Hepatocyte (in vitro differentiated cells): Measurements from ENCODE around the gene NOL11. TPM values are rescaled to one million over a fixed set of nuclear protein-coding genes. Genes with fewer than 3 reads are reported as not detected.
"Not testable (repeated sequence)": the region's sequence is repeated elsewhere in the genome, so short reads cannot be mapped to it uniquely, and the experiment has no call there.

Source experiments
- DNase-seq: peaks from one replicate; pipeline ENCODE4 v3.0.0-alpha.2; 2016; ENCODE audit warnings: low spot score
- H2AFZ ChIP-seq: fragments of 200-600 bp; sonication (generic); 2 replicates; pipeline ENCODE4 v1.6.0; 2016; ENCODE audit warnings: antibody characterized with exemption, mild to moderate bottlenecking
- H3K27ac ChIP-seq: fragments of 200-600 bp; sonication (generic); 2 replicates; pipeline ENCODE4 v1.5.1; 2016; ENCODE audit warnings: mild to moderate bottlenecking
- H3K27me3 ChIP-seq: fragments of 200-600 bp; sonication (generic); 2 replicates; pipeline ENCODE4 v1.6.1; 2016
- H3K36me3 ChIP-seq: fragments of 200-600 bp; sonication (generic); replicated peaks from 2 replicates; pipeline ENCODE4 v1.5.1; 2016; ENCODE audit warnings: low read depth; ENCODE audit not compliant: insufficient read depth
- H3K4me1 ChIP-seq: fragments of 200-600 bp; sonication (generic); 2 replicates; pipeline ENCODE4 v1.5.1; 2016; ENCODE audit warnings: mild to moderate bottlenecking, moderate library complexity; ENCODE audit not compliant: insufficient read depth
- H3K4me2 ChIP-seq: fragments of 200-600 bp; sonication (generic); 2 replicates; pipeline ENCODE4 v1.6.0; 2016
- H3K4me3 ChIP-seq: fragments of 200-600 bp; sonication (generic); 2 replicates; pipeline ENCODE4 v1.5.1; 2016; ENCODE audit warnings: mild to moderate bottlenecking
- H3K79me2 ChIP-seq: fragments of 200-600 bp; sonication (generic); 2 replicates; pipeline ENCODE4 v1.6.0; 2017; ENCODE audit warnings: mild to moderate bottlenecking
- H3K9me2 ChIP-seq: fragments of 200-600 bp; sonication (generic); replicated peaks from 2 replicates; pipeline ENCODE4 v1.6.0; 2017; ENCODE audit warnings: mild to moderate bottlenecking; ENCODE audit not compliant: insufficient read depth
- H3K9me3 ChIP-seq: fragments of 200-600 bp; sonication (generic); 2 replicates; pipeline ENCODE4 v1.5.1; 2016; ENCODE audit warnings: low read depth, mild to moderate bottlenecking
- H4K20me1 ChIP-seq: fragments of 200-600 bp; sonication (generic); 2 replicates; pipeline ENCODE4 v1.6.0; 2016; ENCODE audit warnings: mild to moderate bottlenecking; ENCODE audit not compliant: insufficient read depth, poor library complexity, severe bottlenecking
- CTCF ChIP-seq: fragments of 200-600 bp; sonication (generic); IDR thresholded peaks from 2 replicates; pipeline ENCODE4 v1.5.1; 2016; ENCODE audit warnings: antibody characterized with exemption, mild to moderate bottlenecking; ENCODE audit not compliant: poor library complexity
- EZH2 ChIP-seq: fragments of 200-600 bp; sonication (generic); IDR thresholded peaks from 2 replicates; pipeline ENCODE4 v1.6.1; 2016; ENCODE audit warnings: antibody characterized with exemption, mild to moderate bottlenecking, borderline replicate concordance
- EZH2phosphoT487 ChIP-seq: fragments of 200-600 bp; sonication (generic); IDR thresholded peaks from one replicate; pipeline ENCODE4 v1.6.1; 2018; ENCODE audit warnings: antibody characterized with exemption, mild to moderate bottlenecking, low read depth, moderate library complexity; ENCODE audit not compliant: unreplicated experiment, severe bottlenecking
- WGBS: methylation state at CpG from one replicate; pipeline ENCODE4 v1.1.6; 2016; ENCODE audit warnings: low lambda C conversion rate; ENCODE audit errors: missing lambda C conversion rate; 5-methylcytosine and 5-hydroxymethylcytosine counted together
- polyA plus RNA-seq: library from polyadenylated mRNA; unstranded; fragments of >200 nt; fragmentation: Nextera tagmentation; extraction: Ambion mirVana; gene quantifications from 2 replicates; pipeline ENCODE4 v1.2.1, GENCODE V29; 2016
- total RNA-seq: library from RNA; depleted of rRNA; stranded (reverse); fragments of >200 nt; gene quantifications from 2 replicates; pipeline ENCODE4 v1.2.3, GENCODE V29; 2014

NOL11 gene
- total and polyA plus RNA-seq, 2 experiments from 2014 or later = 23.7 to 35.7 TPM

- no peaks in the 10 kb centered on the region for H4K20me1 ChIP-seq
- no peak overlapping the region for H3K4me2 ChIP-seq
- no peak overlapping the region for H3K27ac ChIP-seq
- no peaks in the 10 kb centered on the region for H3K9me3 ChIP-seq
- no peak overlapping the region for H2AFZ ChIP-seq
- no peaks in the 10 kb centered on the region for H3K4me1 ChIP-seq
- no peaks in the 10 kb centered on the region for H3K79me2 ChIP-seq
- H3K27me3 ChIP-seq = no peaks in the 10 kb centered on the region
- no peak for DNase-seq
- WGBS = 77% methylated on average over 4 of the region's 4 CpGs
- no peaks in the 10 kb centered on the region for H3K9me2 ChIP-seq
- no peaks in the 10 kb centered on the region for H3K36me3 ChIP-seq
- no peak for TF ChIP-seq EZH2phosphoT487
- H3K4me3 ChIP-seq = no peak overlapping the region
These were observed 20.8 kb upstream of the NOL11 start for GRCh38 chr17:67696853-67697498.

DNA sequence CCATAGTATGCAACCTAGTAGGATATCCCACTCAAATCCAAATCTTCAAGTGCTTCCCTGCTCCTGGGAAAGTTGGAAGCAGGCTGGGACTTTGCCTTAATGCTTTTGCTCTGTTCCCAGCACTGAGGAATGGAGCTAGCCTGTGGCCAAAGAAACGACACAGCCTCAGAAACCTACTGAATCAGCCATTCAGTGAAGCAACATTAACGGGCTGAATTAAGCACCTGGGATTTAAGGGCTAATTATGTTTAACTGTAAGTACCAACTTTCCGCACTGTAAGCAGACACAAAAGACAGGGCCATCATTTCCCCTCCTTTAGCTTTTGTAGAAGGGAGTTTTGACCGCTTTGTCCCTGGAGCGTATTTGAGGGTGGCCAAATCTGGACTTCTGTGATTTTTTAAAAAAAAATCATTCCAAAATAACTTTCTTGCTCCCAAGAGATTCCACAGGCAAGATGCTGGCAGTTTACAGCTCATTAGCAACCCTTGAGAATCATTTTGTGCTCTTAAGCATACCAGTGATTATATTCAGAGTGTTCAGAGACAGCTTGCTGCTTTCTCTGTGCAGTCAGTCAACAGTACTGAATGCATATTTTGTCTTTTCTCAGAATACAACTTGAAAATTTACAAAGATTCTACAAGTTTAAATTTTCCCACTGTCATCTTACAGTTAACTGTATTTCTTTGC lies 17.6 kb upstream of the NOL11 start:
- 81% methylated on average over 5 of the region's 5 CpGs for WGBS

GRCh38 chr17:67700725-67701119 lies 17.0 kb upstream of the NOL11 start:
- no peaks in the 10 kb centered on the region for H3K27me3 ChIP-seq
- H3K36me3 ChIP-seq = no peaks in the 10 kb centered on the region
- H3K4me1 ChIP-seq = no peaks in the 10 kb centered on the region
- H3K4me2 ChIP-seq = no peak overlapping the region
- H2AFZ ChIP-seq = no peak overlapping the region
- no peak overlapping the region for H3K27ac ChIP-seq
- H3K4me3 ChIP-seq = no peak overlapping the region
- DNase-seq = no peak
- H3K79me2 ChIP-seq = no peaks in the 10 kb centered on the region
- H4K20me1 ChIP-seq = no peaks in the 10 kb centered on the region
- 90% methylated on average over 1 of the region's 1 CpG for WGBS
- no peaks in the 10 kb centered on the region for H3K9me2 ChIP-seq
- H3K9me3 ChIP-seq = no peaks in the 10 kb centered on the region
- no peak for TF ChIP-seq EZH2phosphoT487
- TF ChIP-seq EZH2 = no peak
- no peak for TF ChIP-seq CTCF

More for the DNA sequence above, 17.6 kb upstream of the NOL11 start:
- H3K79me2 ChIP-seq = no peaks in the 10 kb centered on the region
- H3K36me3 ChIP-seq = no peaks in the 10 kb centered on the region
- no peaks in the 10 kb centered on the region for H3K4me1 ChIP-seq
- TF ChIP-seq EZH2phosphoT487 = no peak
- no peak for TF ChIP-seq CTCF
- no peak for TF ChIP-seq EZH2
- DNase-seq = no peak
- no peak overlapping the region for H2AFZ ChIP-seq
- H3K27ac ChIP-seq = no peak overlapping the region
- no peaks in the 10 kb centered on the region for H3K27me3 ChIP-seq
- no peaks in the 10 kb centered on the region for H3K9me3 ChIP-seq
- no peak overlapping the region for H3K4me3 ChIP-seq
- no peaks in the 10 kb centered on the region for H3K9me2 ChIP-seq
- no peaks in the 10 kb centered on the region for H4K20me1 ChIP-seq
- H3K4me2 ChIP-seq = no peak overlapping the region

GRCh38 chr17:67702861-67703260 lies 14.9 kb upstream of the NOL11 start:
- not testable (repeated sequence) for H3K4me1 ChIP-seq, H3K9me3 ChIP-seq, H3K27me3 ChIP-seq, H3K4me3 ChIP-seq, H2AFZ ChIP-seq, H3K27ac ChIP-seq, H4K20me1 ChIP-seq, H3K9me2 ChIP-seq, H3K36me3 ChIP-seq, DNase-seq, H3K79me2 ChIP-seq, H3K4me2 ChIP-seq
- 95% methylated on average over 8 of the region's 8 CpGs for WGBS
